NCI-H1694 treated with DMSO at 0.1 percent for 48 hours (cell line): Measurements from ENCODE around the gene MC2R.
"Not testable (repeated sequence)": the region's sequence is repeated elsewhere in the genome, so short reads cannot be mapped to it uniquely, and the experiment has no call there.

Source experiments
- DNase-seq: peaks from one replicate; lab custom pipeline; 2025; lab: John Stamatoyannopoulos, UW

The MC2R gene

GRCh38 chr18:13892098-13892497, 23.2 kb downstream of the MC2R start:
- no peak for DNase-seq

DNA sequence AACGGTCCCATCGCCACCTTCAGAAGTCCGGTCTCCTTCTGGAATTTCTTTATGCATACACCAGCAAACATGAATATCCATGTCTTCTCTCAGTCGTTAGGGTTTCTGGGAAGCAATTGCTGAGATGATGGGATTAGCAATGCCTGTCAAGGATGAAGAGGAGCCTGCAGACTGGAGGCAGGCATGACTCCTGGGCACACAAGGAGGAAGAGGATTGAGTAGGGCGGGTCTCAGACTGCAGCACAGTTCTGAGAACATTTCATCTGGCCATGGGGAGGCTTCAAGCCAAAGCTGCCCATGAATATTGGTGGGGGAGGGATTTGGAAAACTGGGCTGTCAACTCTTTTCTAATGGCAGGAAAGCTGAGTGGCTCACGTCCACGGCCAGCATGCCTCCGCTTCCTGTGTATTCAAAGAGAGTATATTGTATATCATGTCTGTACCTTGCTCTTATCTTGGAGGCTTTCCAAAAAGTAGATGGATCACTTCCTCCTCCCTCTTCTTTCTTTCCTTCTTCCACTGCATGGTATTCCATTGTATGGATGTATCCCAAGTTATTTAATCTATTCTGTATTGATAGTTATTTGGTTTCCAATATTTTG, 24.5 kb downstream of the MC2R start:
- DNase-seq: no peak

DNA sequence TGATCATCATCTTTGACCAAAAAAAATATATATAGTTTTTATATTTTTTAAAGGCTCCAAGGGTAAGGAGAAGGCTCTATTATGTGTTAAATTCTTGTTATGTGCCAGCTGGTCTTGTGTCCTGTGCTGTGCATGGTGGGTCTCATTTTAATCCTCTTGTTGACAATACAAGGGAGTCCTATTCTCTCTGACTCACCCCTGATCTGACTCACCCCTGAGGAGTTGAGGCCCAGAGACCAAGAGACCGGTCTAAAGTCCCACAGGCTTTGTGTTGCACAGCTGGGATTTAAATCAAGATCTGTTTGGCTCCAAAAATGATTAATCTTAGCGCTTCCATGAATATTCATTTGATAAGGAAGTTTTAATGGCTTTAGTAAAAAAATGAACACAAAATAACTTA, 25.7 kb downstream of the MC2R start:
- DNase-seq: no peak

GRCh38 chr18:13888191-13888716, 27.1 kb downstream of the MC2R start:
- DNase-seq: no peak

DNA sequence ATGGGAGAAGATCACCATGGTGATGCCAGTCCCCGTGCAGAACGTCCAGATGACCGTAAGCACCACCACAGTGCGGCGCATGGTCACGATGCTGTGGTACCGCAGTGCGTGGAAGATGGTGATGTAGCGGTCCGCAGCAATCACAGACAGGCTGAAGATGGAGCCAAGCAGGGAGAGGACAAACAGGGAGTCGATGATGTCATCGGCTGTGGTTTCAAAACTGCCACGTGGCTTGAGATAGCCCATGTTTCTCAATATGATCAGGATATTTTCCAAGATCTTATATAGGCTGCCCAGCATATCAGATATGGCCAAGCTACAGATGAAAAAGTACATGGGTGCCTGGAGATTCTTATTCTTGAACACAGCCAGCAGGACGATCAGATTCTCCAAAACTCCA, 30.3 kb downstream of the MC2R start:
- no peak for DNase-seq

DNA sequence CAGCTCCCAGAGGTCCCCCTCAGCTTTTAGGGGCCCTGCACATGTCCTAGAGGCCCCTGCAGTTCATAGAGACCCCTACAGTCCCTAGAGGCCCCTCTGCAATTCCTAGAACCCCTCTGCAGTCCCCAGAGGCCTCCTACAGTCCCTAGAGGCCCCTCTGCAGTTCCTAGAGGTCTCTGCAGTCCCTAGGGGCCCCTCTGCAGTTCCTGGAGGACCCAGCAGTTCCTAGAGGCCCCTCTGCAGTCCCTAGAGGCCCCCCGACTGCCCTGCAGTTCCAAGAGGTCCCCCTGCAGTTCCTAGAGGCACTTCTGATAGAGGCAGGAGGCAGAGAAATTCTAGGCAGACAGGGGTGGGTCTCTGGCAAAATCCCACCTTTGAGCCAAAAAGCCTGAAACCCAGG, 35.4 kb downstream of the MC2R start:
- DNase-seq: no peak

DNA sequence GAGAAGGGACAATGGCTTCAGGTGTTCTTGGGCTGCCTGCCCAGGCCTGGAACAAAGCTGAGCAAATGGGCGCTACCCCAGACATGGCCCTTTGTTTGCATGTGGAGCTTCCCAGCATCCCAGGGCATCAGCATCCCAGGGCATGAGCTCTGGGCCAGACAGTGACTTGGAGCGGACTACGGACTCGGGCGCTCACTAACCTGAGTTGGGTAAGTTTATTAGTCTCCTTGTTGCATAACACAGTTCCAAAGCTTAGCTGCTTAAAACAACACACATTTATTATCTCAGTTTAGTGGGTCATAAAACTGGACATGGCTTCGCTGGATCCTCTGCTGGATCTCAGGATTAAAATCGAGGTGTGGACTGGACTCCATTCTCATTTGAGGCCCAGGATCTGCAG, 35.8 kb downstream of the MC2R start:
- DNase-seq: no peak

GRCh38 chr18:13878857-13879256, 36.5 kb downstream of the MC2R start:
- DNase-seq: no peak

DNA sequence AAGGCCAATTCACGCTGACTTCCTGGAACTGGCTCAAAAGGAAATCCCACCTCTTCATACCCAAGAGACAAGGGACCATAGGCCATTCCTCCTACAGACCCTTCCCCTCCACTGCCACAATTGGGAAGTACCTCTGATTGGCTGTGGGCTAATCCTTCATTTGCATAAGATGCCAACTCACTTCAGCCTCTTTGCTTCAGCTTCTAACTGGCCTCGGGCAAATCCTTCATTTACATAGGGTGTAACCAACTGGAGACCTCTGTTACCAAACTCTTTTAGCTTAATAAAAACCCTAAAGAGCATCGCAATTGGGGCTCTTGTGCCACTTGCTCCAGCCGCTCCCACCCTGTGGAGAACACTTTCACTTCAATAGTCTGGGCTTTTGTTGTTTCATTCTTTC, 38.2 kb downstream of the MC2R start:
- DNase-seq: no peak

DNA sequence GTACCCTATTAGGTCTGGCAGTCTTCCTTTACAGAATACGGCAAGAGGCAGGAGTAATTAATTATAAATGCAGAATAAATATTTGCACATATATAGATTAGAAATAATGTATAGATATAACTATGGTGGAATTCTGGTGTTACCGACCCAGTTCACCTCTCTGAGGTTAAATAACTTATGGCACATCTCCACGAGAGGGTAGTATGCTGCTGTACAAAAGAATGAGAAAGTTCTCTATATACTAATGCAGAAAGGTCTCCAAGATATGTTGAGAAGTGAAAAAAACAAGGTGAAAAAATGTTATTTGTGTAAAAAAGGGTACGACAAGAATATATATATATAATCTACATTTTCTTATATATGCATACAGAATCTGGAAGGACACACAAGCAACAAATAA, 40.8 kb downstream of the MC2R start:
- DNase-seq: no peak

DNA sequence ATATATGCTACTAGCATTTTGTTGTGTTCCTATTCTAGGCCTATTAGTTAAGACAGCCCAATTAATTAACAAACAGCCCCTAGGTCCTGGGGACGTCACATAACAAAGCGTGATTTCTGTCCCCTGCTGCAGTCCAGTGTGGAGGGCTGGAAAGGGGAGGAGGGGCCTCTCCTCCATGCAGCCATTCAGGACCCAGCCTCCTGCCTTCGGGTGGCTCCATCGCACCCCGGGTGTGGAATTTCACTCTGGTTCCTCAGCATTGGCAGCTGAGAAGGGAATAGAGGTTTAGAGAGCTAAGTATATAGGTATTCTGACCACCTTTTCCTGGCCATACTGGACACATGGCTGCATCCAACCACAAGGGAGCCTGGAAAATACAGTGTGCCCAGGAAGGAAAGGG, 42.4 kb downstream of the MC2R start:
- no peak for DNase-seq

DNA sequence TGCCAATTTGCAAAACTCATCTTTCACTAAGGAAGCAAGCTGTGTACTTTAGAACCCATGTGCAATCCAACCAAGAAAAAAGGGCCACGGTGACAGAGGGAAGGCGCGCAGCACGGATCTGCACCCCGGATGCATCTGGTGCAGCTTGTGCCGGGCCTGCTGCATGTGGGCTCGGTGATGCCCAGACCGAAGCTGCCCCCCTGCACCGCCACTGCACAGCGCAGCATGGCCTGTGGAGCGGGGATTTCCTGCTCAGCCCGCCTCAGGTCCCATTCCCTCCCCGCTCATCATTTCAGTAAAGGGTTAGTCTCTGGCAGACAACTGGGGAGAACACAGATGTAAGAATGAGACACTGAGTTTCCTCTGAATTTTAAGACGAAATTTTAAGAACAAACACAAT, 43.0 kb downstream of the MC2R start:
- no peak for DNase-seq

DNA sequence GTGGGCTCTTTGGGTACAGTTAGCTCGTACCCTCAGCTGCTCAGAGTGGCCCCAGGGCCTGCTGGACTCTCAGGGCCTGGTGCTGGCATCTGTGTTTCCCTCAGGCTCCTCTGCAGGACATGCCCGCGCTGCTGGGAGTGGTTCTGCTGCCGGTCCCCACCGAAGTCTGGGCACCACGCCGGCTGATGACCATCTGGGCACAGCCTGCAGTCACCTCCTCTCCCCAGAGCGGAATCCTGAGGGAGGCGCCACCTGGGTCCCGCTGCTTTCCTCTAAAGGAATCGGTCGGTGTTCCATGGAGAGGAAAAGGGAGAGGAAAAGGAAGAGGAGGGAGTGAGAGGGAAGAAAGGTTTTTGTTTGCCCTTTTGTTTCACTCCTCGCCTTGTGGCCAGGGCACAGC, 43.6 kb downstream of the MC2R start:
- no peak for DNase-seq

DNA sequence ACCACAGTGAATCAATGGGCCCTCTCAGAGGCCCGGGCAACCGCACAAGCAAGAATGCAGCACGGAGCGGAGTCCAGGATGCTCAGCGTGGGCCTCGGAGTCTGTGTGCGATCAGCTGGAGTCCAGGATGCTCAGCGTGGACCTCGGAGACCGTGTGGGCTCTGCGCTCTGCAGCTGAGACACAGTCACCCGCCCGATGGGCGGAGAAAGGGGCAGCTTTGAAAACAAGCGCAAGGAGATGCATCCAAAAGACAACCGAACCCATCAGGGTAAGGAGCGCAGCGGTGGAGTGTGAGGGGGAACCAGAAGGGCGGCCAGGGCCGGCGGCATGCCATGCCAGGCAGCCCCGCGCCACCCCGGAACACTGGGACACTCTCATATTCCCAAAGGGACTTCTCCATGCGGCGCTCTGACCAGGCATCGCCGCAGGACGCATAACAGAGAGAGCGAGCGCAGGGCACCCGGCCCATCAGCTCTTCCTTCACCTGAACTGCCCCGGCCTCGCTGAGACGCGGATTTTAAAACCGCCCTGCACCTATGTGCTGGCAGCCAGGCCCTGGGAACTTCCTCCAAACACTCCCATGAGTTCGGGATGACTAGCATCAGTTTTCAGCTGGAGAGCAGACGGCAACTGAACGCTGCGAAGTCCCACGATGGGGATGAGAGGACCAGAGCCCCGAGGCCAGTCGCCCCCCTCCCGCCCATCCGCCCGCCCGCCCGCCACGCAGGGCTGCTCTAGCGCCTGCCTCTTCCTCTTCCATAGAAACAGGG, 46.6 kb downstream of the MC2R start:
- DNase-seq: no peak

- DNase-seq: not testable (repeated sequence)
Observed at GRCh38 chr18:13862898-13863297, 52.4 kb downstream of the MC2R start.

- no peak for DNase-seq
Observed at GRCh38 chr18:13849791-13850190, 65.5 kb downstream of the MC2R start.

DNA sequence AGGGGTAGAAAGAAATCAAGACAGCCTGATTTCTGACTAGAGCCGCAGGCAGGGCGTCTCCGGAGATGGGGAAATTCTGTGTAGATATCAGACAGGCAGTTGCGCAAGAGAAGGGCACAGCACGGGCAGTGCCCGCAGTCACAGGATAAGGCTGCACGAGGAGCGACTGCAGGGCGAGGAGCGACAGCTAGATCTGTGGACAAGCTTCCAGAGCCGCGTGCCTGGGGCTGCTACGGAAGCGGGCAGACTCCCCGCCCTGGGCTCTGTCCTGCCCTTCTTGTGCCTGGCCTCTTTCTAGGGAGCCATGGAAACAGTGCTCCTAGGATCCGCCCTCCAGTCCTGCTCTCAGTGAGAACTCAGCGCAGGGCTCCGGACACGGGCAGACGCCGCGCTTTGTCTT, 78.8 kb downstream of the MC2R start:
- DNase-seq: no peak

- no peak for DNase-seq
Observed at GRCh38 chr18:13835202-13835601, 80.1 kb downstream of the MC2R start.

GRCh38 chr18:13834496-13835015, 80.8 kb downstream of the MC2R start:
- DNase-seq: no peak
